HG03565 (cell line): Measurements from ENCODE around the gene AKIRIN2.
"Not testable (repeated sequence)": the region's sequence is repeated elsewhere in the genome, so short reads cannot be mapped to it uniquely, and the experiment has no call there.

ENCODE experiments used
- ATAC-seq: cut with Tn5 transposase; IDR thresholded peaks from one replicate; pipeline ENCODE4 v1.9.1; 2021; ENCODE audit warnings: mild to moderate bottlenecking, moderate library complexity; ENCODE audit not compliant: unreplicated experiment

The AKIRIN2 gene

DNA sequence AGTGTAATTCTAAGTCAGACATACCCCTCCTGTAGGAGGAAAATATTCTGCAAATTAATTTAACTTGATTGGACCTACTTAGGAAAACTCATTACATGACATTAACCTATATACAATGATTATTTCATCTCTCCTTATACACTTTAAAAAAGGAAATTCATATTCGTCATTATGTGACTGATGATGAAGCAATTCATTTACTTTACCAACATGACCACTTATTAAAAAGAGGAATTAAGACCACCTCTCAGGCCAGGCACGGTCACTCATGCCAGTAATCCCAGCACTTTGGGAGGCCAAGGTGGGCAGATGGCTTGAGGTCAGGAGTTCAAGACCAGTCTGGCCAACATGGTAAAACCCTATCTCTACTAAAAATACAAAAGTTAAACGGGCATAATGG lies 11.6 kb downstream of the AKIRIN2 start:
- no peak for ATAC-seq

DNA sequence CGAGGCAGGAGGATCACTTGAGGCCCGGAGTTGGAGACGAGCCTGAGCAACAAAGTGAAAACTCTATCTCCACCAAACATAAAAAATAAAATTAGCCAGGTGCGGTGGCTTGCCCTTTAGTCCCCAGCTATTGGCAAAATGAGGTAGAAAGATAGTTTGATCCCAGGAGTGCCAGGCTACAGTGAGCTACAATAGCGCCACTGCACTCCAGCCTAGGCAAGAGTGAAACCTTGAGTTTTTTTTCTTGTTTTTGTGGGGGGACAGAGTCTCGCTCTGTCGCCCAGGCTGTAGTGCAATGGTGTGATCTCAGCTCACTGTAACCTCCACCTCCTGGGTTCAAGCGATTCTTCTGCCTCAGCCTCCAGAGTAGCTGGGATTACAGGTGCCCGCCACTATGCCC lies 14.1 kb downstream of the AKIRIN2 start:
- ATAC-seq, result not testable (repeated sequence)

DNA sequence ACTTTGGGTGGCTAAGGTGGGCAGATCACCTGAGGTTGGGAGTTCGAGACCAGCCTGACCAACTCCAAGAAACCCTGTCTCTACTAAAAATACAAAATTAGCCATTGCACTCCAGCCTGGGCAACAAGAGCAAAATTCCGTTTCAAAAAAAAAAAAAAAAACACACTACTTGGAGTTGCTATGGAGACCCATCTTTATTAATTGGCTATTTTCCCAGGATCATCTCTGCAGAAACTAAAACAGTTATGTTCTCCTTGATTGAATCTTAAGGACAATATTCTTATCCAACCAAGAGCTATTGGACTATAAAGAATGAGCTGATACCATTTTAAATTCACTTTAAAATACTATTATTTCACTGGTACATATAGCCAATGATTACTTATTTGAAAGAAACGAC lies 14.7 kb downstream of the AKIRIN2 start:
- no peak for ATAC-seq

DNA sequence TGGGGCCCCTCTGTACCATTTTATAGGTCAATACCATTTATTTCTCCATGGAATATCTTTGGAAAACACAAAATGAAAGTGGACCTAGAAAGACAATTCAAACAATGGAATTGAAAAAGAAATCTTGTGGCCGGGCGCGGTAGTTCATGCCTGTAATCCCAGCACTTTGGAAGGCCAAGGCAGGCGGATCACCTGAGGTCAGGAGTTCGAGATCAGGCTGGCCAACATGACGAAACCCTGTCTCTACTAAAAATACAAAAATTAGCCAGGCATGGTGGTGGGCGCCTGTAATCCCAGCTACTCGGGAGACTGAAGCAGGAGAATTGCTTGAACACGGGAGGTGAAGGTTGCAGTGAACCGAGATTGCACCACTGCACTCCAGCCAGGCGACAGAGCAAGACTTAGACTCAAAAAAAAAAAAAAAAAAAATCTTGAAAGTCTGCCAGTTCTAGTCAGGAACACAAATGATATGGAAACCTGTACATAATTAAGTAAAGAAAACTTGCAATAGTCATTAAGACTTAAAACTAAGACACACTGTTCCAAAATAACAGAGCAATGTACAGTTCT lies 15.3 kb downstream of the AKIRIN2 start:
- not testable (repeated sequence) for ATAC-seq

DNA sequence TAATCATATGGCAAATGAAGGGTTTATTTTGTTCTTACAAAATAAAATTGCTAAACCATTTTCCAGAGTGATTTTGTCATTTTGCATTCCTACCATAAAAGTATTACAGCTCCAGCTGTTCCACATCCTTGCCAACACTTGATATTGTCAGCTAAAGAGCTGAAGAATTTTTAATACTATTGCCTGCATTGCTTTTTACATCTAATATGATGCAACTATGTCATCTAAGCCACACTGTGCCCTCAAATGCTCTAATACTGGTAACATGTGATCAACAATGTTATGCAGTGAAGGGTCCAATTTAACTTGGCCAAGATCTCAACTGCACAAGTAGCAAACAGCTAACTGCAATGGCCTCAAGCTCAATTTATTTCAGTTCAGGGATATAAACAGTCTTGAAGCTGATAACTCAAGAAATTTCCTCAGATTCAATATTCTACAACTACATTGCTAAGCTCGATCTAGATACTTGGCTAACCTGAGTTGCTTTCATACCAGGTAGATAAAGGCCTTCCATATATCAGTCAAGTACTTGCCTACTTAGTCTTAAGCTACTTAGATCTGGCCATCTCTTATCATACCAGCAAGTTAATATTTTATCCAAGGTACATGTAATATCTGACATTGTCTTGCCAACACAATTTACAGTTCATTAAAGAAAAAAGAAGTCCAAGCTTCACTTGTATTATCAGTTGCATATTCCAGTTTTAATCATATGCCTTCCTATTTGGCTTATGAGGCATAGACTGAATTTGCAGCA lies 17.0 kb downstream of the AKIRIN2 start:
- ATAC-seq, result no peak

DNA sequence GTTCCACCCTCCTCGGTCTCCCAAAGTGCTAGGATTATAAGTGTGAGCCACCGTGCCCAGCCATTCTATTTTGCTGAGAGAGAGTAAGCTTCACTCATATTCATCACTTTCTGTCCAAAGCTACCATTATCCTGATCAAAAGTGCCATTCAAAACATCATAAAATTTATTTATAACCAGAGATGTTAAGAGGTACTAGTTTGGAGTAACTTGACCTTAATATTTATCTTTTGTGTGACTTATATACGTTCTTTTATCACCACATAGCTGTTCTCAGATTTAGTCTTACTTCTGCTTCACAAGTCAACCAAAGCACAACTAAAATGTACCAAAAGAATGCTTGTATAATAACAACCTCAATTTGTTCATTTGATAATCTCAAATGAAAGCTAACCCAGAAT lies 18.1 kb downstream of the AKIRIN2 start:
- no peak for ATAC-seq

DNA sequence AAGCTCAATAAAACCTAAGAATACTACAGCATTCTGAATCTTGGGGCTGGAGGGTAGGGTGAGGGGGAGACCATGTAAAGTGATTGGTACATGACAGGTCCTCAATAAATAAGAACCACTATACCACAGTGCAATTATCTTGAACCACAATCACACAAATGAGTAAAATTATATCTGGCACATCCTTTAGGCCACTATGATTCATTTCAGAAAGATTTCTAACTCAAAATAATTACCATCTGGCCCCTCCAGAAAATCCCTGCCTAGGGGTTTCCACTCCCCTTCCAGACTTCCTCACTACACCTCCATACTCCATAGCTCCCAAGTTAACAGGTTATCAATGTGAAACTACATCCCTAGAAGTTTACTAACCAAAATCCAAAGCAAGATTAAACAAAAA lies 19.7 kb downstream of the AKIRIN2 start:
- peak; percentile 53 for ATAC-seq

DNA sequence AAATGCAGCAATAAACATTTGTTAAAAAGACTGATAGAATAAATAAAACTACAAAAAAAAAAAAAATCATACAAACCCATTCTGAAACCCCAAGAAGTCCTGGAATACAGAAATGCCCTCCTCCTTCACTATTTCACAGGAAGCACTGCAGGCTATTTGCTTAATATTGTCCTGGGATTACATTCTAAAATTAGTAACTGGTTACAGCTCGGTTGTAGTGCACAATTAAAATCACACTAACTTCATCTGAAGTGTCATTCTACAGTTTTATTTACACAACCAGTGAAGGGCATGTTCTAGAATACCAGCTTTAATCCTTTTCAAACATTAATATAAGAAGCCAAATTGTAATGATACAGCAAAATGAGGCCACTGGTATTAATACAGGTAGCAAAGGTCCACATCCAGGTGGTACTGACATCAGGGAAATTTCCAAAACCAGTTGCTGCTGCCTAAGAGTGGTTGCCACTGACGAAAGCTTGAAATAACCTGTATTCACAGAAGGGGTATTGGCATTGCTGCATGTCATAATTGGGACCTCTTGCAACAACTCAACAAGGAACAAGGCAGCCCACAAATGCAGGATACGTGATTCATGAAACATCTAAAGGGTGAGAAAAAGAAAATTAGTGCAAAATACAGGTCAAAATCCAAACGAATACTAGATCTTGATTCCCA lies 26.9 kb downstream of the AKIRIN2 start:
- ATAC-seq, result no peak

DNA sequence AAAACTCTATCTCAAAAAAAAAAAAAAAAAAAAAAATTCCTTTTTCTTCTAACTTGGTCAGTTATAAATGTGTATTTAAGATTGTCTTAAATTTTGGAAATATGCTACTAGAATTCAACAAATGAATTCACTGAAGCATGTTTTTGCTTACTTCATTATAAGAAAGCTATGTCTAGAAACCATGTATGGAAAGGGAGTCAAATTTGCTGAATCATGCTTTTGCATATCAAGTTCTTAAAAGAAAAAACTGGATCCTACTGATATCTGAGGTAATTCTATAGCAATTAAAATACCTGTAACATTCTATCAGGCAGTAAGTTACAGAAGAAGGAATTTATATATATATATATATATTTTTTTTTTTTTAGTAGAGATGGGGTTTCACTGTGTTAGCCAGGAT lies 27.7 kb downstream of the AKIRIN2 start:
- no peak for ATAC-seq

DNA sequence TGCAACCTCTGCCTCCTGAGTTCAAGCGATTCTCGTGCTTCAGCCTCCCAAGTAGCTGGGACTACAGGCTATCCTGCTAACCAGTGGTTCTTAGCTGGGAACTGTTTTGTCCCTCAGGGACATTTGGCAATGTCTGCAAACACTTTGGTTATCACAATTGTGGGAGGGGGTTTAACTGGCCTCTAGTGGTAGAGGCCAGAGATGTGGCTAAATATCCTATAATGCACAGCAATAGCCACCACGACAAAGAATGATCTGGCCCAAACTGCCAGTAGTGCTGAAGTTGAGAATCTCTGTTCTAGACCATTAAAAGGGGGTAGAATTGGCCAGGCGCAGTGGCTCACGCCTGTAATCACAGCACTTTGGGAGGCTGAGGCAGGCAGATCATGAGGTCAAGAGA lies 28.8 kb downstream of the AKIRIN2 start:
- no peak for ATAC-seq

DNA sequence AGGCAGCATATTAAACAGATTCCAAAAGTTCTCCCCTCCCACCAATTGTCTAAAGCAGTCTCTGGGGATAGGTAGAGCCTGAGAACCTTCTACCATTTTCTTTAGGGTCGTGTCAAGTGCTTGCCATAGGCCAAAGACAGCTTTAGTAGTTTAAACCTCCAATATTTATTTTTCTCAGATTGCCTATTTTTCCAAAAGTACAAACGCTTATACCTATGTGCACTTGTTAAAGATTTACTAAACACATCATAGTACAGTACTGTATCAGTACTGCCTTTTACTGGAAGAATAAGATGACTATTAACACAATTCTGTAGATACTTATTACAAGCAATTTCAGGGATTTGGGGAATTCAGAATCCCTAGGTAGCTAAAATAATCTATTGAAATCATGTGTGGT lies 29.4 kb downstream of the AKIRIN2 start:
- ATAC-seq, result no peak

DNA sequence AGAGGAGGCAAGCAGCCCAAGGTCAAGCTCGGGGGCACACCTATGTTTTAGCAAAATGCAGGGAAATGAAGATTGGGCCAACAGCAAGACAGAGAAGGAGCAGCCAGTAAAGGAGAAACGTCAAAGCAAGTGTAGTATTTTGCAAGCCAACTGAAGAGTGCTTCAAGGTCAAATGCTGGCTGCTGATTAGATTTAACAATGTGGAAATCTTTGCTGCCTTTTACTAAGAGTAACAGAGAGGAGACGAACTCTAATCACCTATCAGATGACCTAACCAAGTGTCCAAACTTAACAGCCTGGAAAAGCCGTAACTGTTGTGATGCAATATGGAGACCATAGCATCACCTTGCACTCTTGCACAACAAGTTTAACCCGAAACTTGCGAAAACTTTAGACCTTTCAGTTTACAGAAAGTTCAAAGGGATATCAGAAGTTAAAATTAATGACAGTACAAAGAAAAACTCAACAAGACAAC lies 30.4 kb downstream of the AKIRIN2 start:
- no peak for ATAC-seq

DNA sequence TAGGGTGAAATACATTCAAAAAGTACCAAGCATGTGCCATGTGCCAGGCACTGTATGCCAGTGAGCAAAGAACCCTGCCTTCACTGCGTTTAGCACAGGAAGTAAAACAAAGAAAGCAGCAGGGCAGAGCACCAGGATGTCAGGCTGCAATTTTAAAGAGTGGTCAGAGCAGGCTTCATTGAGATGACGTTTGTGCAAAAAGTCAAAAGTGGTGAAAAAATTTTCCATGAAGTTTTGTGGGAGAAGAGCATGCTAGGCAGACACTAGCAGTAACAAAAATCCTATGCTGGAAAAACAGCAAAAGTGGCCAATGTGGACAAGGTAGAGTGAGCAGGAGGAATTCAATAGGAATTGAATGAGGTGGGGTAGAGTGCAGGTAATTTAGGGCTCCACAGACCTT lies 31.3 kb downstream of the AKIRIN2 start:
- ATAC-seq, result no peak

DNA sequence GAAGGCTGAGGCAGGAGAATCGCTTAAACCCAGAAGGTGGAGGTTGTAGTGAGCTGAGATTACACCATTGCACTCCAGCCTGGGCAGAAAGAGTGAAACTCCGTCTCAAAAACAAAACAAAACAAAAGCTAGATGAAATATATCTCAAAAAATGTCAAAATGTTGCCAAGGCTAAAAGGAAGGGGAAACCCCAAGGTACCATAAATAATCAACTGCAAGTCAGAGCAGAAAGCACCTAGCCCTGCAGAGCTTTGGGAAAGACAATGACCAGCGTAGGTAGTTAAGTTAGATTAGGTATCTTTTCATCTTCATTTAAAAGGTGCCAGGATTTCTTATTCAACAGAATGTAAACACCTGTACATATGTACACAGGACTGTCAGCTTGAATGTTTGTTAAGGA lies 33.0 kb downstream of the AKIRIN2 start:
- ATAC-seq, result no peak

DNA sequence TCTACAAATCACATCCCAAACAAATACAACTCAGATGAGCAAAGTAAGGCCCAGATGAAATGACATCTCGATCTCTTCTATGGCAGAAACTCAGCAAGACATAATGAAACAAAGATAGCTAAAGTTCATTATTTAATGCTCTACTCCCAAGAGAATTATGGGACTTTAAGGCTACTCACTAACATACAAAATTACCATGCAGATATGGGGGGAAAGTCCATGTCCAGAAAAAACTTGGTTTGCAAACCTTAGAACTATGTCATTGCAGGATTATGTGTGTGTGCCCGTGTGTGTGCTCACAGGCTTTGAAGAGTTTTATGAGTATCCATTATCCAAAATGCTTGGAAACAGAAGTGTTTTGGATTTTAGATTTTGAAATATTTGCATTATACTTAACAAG lies 34.0 kb downstream of the AKIRIN2 start:
- no peak for ATAC-seq

DNA sequence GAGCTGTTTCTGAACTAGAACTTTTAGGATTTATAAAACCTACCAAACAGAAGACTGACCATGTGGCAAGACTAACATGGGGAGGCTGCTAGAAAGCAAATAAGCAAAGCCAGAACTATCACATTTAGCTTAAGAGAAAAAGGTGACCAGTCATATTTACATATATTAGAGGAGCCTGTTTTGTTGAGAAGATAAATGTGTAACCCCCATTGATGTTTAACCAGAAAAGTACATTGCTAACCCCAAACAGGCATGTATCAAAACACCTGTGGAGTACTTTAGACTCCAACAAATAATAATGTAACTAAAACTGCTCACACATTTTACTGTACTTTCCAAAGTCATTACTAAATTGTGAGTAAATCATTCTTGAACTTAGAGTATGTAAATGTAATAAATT lies 35.0 kb downstream of the AKIRIN2 start:
- no peak for ATAC-seq

DNA sequence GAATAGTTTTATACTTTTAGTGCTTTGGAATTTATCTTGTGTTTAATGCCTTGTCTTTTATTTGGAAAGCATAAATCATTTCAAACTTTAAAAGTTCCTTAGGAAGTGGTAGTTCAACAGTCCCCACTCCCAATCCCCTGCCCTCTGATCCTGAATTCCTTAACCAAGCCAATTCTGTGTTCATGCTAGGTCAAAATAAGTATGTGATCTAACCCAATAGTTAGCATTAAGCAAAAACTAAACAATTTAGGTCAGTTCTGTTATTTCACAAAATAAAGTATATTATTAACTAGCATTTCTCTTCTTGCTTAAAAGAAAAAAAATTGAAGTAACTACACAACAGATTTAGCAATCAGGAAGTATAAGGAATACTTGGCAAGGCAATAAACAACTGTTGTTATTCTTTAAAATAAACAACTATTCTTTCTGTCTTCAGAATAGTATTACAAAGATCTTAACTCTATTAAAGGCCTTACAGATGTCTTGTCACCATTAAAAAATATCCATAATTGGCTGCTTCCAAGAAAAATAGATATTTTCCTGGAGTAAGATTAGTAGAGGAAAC lies 37.0 kb downstream of the AKIRIN2 start:
- ATAC-seq, result no peak

DNA sequence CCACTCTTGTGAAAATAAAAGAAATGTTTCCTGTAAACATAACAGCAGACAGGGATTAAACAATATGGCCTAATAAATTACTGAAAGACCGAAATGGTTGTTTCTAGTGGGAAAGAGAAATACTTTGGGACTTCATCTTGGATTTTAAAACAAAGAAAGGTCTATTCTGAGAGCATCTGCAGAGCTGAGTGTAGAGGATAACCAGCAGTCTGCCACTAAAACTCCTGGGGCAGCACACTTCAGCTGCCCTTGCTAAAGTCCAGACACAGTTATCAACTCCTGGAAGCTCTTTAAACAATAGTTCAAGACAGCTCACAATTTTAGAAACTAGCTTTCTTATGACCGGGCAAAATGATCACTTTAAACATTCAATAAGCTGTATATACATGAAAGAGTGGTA lies 38.6 kb downstream of the AKIRIN2 start:
- no peak for ATAC-seq

DNA sequence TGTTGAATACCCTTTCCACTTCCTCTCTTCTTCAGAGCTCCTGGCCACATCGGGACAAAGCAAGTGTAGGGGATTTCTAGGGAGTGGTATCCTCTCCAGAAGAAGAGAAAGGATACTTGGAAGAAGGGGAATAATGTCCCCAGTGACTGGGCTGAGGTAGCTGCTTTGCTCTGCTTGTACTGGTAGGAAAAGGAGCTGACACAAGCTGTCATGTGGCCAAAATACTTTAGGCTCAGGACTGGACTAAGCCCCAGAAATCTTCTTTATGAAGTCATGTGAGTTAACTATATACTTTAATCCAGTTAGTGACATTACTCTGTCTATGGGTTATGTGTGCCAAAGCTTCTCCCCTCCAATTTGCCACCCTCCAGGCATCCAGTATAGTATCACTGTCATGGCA lies 40.5 kb downstream of the AKIRIN2 start:
- no peak for ATAC-seq

DNA sequence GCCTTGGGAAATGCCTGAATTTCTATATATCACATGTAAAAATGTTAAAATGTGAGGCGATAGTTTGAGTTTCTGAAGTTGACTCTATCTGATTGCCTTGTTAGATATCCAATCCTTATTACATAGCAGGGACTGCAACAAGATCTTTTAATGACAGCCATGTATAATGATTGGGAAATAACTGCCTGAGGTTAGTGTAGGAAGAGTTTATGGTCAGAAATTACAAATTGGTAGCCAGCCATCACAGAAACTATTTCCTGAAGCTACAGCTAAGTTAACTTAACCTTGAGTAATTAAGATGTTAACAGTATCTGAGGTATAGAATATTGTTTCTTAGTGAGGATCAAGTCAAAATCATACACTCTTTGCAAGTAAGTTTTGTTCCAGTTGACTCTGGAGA lies 41.0 kb downstream of the AKIRIN2 start:
- ATAC-seq, result no peak

DNA sequence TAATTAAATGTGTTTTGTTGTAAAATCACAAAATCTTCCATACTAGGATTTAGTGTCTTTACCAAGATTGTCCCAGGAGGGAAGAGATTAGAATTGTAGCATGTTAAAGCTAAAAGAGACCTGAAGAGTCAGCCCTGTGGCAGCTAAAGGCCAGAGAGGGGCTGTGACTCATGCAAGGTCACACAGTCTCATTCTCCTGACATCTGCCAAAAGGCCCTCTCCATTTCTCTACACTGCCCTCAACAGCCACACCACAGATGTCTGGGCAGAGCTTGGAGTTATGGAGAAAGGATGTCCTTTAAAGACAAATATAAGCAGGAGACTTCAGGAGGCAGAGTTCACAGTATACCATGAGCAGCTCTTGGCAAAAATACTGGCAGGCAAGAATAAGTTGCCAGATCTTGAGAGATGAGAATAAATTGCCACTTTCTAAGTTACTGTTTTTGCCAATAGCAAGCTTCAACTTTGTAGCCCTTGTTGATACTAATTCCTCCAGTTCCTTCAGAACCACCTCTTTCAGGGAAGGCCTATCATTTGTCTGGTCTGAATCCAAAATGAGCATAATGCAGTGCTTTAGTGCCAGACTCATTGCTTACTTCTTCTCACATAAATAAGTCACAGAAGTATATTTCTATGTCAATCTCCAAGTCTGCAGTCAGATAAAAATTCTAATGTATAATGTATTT lies 41.7 kb downstream of the AKIRIN2 start:
- ATAC-seq, result no peak
